Measurements from ENCODE around the gene ATG4C.

ATG4C gene

DNA sequence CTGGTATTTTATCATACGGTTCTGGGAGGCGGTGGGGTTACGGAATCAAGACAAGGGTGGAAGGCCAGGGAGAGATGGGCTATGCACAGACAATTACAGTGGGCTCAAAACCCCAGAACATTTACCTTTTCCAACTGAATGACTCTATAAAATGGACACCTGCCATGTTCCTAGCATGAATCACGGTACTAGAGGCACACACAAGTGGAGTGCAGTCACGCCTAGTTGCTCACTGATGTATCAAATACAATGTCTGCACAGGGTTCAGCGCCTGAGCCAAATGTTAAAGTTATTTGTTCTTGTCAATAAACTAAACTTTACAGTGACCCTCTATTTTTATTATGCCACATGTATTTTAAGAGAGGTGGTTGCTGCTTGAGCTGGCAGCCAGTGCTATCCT lies 121.4 kb downstream of the ATG4C start:
- DNase-seq (ENCODE audit: low read depth) = no peak

DNA sequence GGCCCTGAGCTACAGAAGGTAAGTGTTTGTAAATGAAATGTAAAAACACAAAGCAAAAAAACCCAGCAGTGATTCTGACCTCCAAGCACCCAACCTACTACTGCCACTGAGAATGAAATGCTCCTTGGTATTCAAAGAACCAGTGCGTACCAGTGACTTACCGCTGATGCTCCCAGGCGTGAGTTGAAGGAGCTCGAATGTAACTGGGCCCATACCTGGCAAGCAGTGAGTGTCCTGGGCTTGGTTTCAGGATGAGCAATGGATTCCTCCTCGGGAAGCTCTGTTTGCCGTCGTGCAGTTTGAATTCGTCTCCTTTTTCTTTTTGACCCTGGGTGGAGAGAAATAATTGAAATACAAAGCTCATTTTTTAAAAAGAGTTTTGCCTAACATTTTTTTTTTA lies 121.9 kb downstream of the ATG4C start:
- no peak for DNase-seq (ENCODE audit: low read depth)

DNA sequence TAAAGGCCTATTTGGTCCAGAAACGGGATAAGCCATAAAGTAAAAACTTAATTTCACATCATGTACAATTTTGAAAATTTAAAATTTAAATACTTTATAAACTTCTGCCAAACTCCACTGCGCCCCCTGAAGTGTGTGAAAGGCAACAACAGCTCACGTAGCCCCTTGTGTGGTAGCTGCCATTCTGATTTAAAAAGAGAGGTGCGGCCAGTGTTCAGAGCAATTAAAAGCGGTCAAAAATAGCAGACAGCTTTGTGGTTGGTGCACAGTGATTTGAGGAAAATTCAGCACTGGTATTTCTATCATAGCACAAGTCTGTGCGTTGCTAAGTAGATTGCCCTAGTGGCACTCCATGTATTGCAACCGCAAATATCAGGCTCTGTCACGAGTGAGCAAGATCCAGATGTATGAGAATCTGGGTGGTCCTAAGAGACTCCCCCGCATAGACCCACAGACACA lies 122.5 kb downstream of the ATG4C start:
- DNase-seq (ENCODE audit: low read depth) = no peak

DNA sequence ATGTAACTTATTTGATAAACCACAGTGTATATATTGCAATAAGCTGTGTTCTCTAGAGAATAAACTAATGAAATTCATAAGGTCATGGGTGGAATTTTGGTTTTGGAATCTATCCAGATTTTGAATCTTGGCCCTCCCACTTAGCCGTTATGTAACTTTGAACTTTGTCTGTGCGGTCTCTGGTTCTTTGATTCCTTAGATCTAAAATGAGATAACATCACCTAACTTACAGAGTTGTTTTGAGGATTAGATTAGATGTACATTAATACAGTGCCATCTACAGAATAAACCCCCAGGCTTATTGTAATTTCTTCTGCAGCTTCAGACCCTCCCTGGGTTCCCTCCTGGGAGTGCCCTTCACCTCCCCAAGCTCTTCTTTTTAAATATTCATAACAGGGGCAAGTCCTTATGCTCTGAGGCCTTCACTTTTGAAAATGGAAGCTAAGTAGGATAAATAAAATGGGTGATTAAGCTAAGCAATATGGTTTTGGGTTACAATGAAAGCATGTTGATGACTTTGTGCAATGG lies 124.3 kb downstream of the ATG4C start:
- no peak for DNase-seq (ENCODE audit: low read depth)

DNA sequence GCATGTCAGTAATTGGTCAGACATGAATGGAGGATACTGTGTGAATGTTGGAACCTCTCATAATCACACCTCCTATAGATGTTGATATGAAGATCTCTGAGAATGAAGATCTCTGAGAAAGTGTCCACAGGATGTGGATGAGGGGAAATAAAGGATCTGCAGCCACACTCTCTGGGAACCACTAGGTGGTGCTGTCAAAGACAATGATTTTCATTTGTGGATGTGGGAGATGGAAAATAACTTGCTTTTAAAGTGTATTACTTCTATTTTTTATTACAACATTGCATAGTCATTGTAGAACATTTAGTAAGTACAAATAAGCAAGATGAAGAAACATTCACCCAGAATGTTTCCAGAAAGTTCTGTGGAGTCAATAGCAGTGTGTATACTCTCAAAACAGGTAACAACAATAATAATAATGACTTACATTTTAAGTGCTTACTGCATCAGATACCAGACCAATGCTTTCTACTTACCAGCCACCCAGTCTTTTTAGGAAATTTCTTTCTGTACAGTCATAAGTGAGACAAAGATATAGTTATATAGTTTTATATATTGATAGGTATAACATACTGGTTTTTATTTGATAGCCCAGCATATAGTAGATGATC lies 128.2 kb downstream of the ATG4C start:
- no peak for DNase-seq (ENCODE audit: low read depth)
